HepG2 (cell line): ENCODE results near the gene TOMM40L. TPM values are rescaled to one million over a fixed set of nuclear protein-coding genes. Genes with fewer than 3 reads are reported as not detected.

ENCODE experiments used
- ATAC-seq: fragments of 200-7000 bp; cut with Tn5 transposase; 3 replicates; pipeline ENCODE4 v1.9.1; 2020; ENCODE audit warnings: mild to moderate bottlenecking, moderate library complexity
- BruUV-seq: library from RNA; stranded (reverse); fragments of 400-500 nt; replicated peaks from 2 replicates; lab custom pipeline; 2021; lab: Mats Ljungman, UMichigan
- CTCF ChIA-PET: fragments of 300-600 bp; formaldehyde crosslinking; extraction: SDS; loops from one replicate; lab custom pipeline; 2021; ENCODE audit warnings: low total read pairs, inconsistent platforms, low intra/inter-chr PET ratio; lab: Yijun Ruan, JAX
- POLR2A ChIA-PET: fragments of 350-600 bp; sonication (Branson Sonifier 250); formaldehyde crosslinking; loops from one replicate; lab custom pipeline; 2020; ENCODE audit warnings: antibody characterized with exemption, inconsistent platforms; lab: Yijun Ruan, JAX
- DNase-seq: peaks from one replicate; pipeline ENCODE4 v3.0.0-alpha.2; 2015; ENCODE audit warnings: low spot score
- FAIRE-seq: peaks from 3 replicates; lab custom pipeline; 2011; peaks lifted over from hg19 to GRCh38; lab: Jason Lieb, UNC
- H2AFZ ChIP-seq: one replicate; pipeline ENCODE4 v1.6.1; 2011; ENCODE audit warnings: low read length, inconsistent platforms
- H3K27ac ChIP-seq: fragments of 300-600 bp; 3 replicates; pipeline ENCODE4 v1.8.0; 2011; ENCODE audit warnings: mixed run types, mild to moderate bottlenecking, mixed read lengths, low read length, inconsistent platforms; ENCODE audit not compliant: insufficient read depth; ENCODE audit errors: extremely low read length
- H3K27me3 ChIP-seq, 2 experiments: fragments of 200-600 bp in 1 of 2; 2 replicates in 1 of 2; 3 replicates in 1 of 2; pipeline versions ENCODE4 v1.6.0 to v1.8.0; 2011; ENCODE audit warnings: low read length in 2 of 2, mild to moderate bottlenecking in 2 of 2, moderate library complexity in 2 of 2, inconsistent platforms in 1 of 2; ENCODE audit not compliant: insufficient read depth in 2 of 2, control insufficient read depth in 1 of 2
- H3K36me3 ChIP-seq, 2 experiments: fragments of 200-600 bp in 1 of 2; replicated peaks in 1 of 2; 2 replicates in 1 of 2; 3 replicates in 1 of 2; pipeline versions ENCODE4 v1.5.1 to v1.8.0; 2011; ENCODE audit warnings: low read length in 2 of 2, inconsistent platforms in 1 of 2; ENCODE audit not compliant: insufficient read depth in 2 of 2, control insufficient read depth in 1 of 2
- H3K4me1 ChIP-seq: 2 replicates; pipeline ENCODE4 v1.5.1; 2012; ENCODE audit warnings: low read length, inconsistent platforms; ENCODE audit not compliant: insufficient read depth
- H3K4me2 ChIP-seq: 2 replicates; pipeline ENCODE4 v1.6.0; 2011; ENCODE audit warnings: low read depth, low read length, inconsistent platforms
- H3K4me3 ChIP-seq, 3 experiments: fragments of 200-600 bp in 1 of 3; sonication (generic), shearing (Covaris generic) in 1 of 3; replicated peaks in 1 of 3; 2 replicates each; pipeline ENCODE4 v1.5.1; 2011 to 2016; ENCODE audit warnings: low read length in 3 of 3, inconsistent platforms in 2 of 3, low read depth in 2 of 3, mild to moderate bottlenecking in 2 of 3, control low read depth in 1 of 3, mixed read lengths in 1 of 3; ENCODE audit not compliant: insufficient read depth in 1 of 3
- H3K79me2 ChIP-seq: one replicate; pipeline ENCODE4 v1.6.1; 2011; ENCODE audit warnings: low read length, inconsistent platforms; ENCODE audit not compliant: insufficient read depth
- H3K9ac ChIP-seq: 2 replicates; pipeline ENCODE4 v1.6.0; 2011; ENCODE audit warnings: mild to moderate bottlenecking, low read depth, low read length, inconsistent platforms; ENCODE audit not compliant: insufficient read depth
- H3K9me3 ChIP-seq: 2 replicates; pipeline ENCODE4 v1.5.1; 2012; ENCODE audit warnings: mild to moderate bottlenecking, low read length
- H4K20me1 ChIP-seq: 2 replicates; pipeline ENCODE4 v1.6.0; 2011; ENCODE audit warnings: inconsistent platforms, mild to moderate bottlenecking, low read length, moderate library complexity; ENCODE audit not compliant: insufficient read depth
- AKAP8 ChIP-seq: sonication (generic); formaldehyde crosslinking; IDR thresholded peaks from 2 replicates; pipeline ENCODE4 v1.5.1; 2020; ENCODE audit warnings: mild to moderate bottlenecking, missing genetic modification reagents
- ARNT ChIP-seq: fragments of 450-650 bp; IDR thresholded peaks from 2 replicates; pipeline ENCODE4 v1.6.1; 2017
- CAMTA2 ChIP-seq: sonication (generic); formaldehyde crosslinking; IDR thresholded peaks from 2 replicates; pipeline ENCODE4 v1.4.0; 2020; ENCODE audit warnings: mild to moderate bottlenecking, missing genetic modification reagents, borderline replicate concordance
- GTF2F1 ChIP-seq: fragments of 150-350 bp; IDR thresholded peaks from 2 replicates; pipeline ENCODE4 v1.6.1; 2014; ENCODE audit warnings: low read length
- HOXA3 ChIP-seq: sonication (generic); formaldehyde crosslinking; IDR thresholded peaks from 2 replicates; pipeline ENCODE4 v1.5.0; 2020; ENCODE audit warnings: missing genetic modification reagents
- HOXA5 ChIP-seq: sonication (generic); formaldehyde crosslinking; IDR thresholded peaks from 2 replicates; pipeline ENCODE4 v1.4.0; 2020; ENCODE audit warnings: missing genetic modification reagents
- IKZF1 ChIP-seq: fragments of 450-650 bp; IDR thresholded peaks from 2 replicates; pipeline ENCODE4 v1.7.1; 2016
- ONECUT2 ChIP-seq: sonication (generic); formaldehyde crosslinking; IDR thresholded peaks from 2 replicates; pipeline ENCODE4 v1.4.0; 2020; ENCODE audit warnings: missing genetic modification reagents
- RFXANK ChIP-seq: IDR thresholded peaks from 2 replicates; pipeline ENCODE4 v1.6.1; 2016
- TCF12 ChIP-seq, 2 experiments: fragments of 450-650 bp in 1 of 2; sonication (generic) in 1 of 2; formaldehyde crosslinking in 1 of 2; IDR thresholded peaks; 2 replicates each; pipeline versions ENCODE4 v1.6.1 to v1.8.0; 2017 to 2022; ENCODE audit warnings: antibody characterized with exemption in 1 of 2, mild to moderate bottlenecking in 1 of 2, missing genetic modification reagents in 1 of 2, moderate library complexity in 1 of 2
- TGIF2 ChIP-seq: IDR thresholded peaks from 2 replicates; pipeline ENCODE4 v1.6.1; 2016; ENCODE audit warnings: control low read depth, missing compliant biosample characterization
- XRCC5 ChIP-seq: fragments of 200-400 bp; formaldehyde crosslinking; optimal IDR thresholded peaks from 2 replicates; pipeline ENCODE3; 2017; ENCODE audit warnings: mild to moderate bottlenecking, low read length
- ZBTB33 ChIP-seq: sonication (generic); formaldehyde crosslinking; IDR thresholded peaks from 2 replicates; pipeline ENCODE4 v1.4.0; 2020; ENCODE audit warnings: missing genetic modification reagents
- ZFY ChIP-seq: sonication (generic); formaldehyde crosslinking; IDR thresholded peaks from 2 replicates; pipeline ENCODE4 v1.4.0; 2020; ENCODE audit warnings: missing genetic modification reagents
- ZNF12 ChIP-seq: sonication (generic); formaldehyde crosslinking; IDR thresholded peaks from 2 replicates; pipeline ENCODE4 v1.5.0; 2020; ENCODE audit warnings: missing genetic modification reagents
- ZNF121 ChIP-seq: sonication (generic); formaldehyde crosslinking; IDR thresholded peaks from 2 replicates; pipeline ENCODE4 v1.5.0; 2020; ENCODE audit warnings: mild to moderate bottlenecking, missing genetic modification reagents
- ZNF468 ChIP-seq: sonication (generic); formaldehyde crosslinking; IDR thresholded peaks from 2 replicates; pipeline ENCODE4 v1.8.0; 2022; ENCODE audit warnings: mild to moderate bottlenecking, moderate library complexity, missing genetic modification reagents
- ZNF547 ChIP-seq: sonication (generic); formaldehyde crosslinking; IDR thresholded peaks from 2 replicates; pipeline ENCODE4 v1.5.1; 2020; ENCODE audit warnings: mild to moderate bottlenecking, missing genetic modification reagents
- WGBS: methylation state at CpG from one replicate; pipeline ENCODE4 v1.1.6; 2017; ENCODE audit warnings: low lambda C conversion rate; 5-methylcytosine and 5-hydroxymethylcytosine counted together
- in situ Hi-C: cut with HindIII; loops from 2 replicates; pipeline ENCODE4 v1.10.0; 2017; ENCODE audit warnings: low pct_unique_long_range_greater_than_20kb; ENCODE audit not compliant: extremely low pct_ligation_motif_present
- intact Hi-C: fragments of 100-400 bp; cut with micrococcal nuclease; formaldehyde crosslinking; loops from one replicate; pipeline ENCODE4 v1.10.0; 2022; ENCODE audit not compliant: unreplicated experiment
- polyA plus RNA-seq, 8 experiments: library from polyadenylated mRNA; depleted of rRNA in 3 of 8; stranded (reverse) in 7 of 8; unstranded in 1 of 8; fragments of >200 nt; fragmentation: Illumina TruSeq in 4 of 8; extraction: Trizol in 4 of 8; gene quantifications; 2 replicates each; pipeline versions ENCODE4 v1.2.1 to v1.2.3, GENCODE V29; 2011 to 2016; ENCODE audit warnings: low read depth in 4 of 8, missing spikeins in 1 of 8, mixed read lengths in 1 of 8; ENCODE audit not compliant: insufficient read depth in 1 of 8
- total RNA-seq, 5 experiments: library from RNA; depleted of rRNA; stranded (reverse); fragments of >200 nt; fragmentation: Illumina TruSeq; extraction: Trizol; gene quantifications; 2 replicates each; pipeline ENCODE4 v1.2.3, GENCODE V29; 2016; ENCODE audit warnings: low read depth in 1 of 5
- TF ChIP-seq, protein P1 (sequence below): sonication (generic); formaldehyde crosslinking; IDR thresholded peaks from 2 replicates; pipeline ENCODE4 v1.9.0; 2021; ENCODE audit warnings: missing genetic modification reagents, mild to moderate bottlenecking, borderline replicate concordance
- TF ChIP-seq, protein P2 (sequence below): IDR thresholded peaks from 2 replicates; pipeline ENCODE4 v1.6.1; 2016; ENCODE audit warnings: missing genetic modification reagents, missing compliant biosample characterization

Gene TOMM40L
- total and polyA plus RNA-seq, 2 of the 13 experiments (the other 11 are each of a cell fraction or from before 2014, with no cell fraction given) = 14.1 to 26.2 TPM

DNA sequence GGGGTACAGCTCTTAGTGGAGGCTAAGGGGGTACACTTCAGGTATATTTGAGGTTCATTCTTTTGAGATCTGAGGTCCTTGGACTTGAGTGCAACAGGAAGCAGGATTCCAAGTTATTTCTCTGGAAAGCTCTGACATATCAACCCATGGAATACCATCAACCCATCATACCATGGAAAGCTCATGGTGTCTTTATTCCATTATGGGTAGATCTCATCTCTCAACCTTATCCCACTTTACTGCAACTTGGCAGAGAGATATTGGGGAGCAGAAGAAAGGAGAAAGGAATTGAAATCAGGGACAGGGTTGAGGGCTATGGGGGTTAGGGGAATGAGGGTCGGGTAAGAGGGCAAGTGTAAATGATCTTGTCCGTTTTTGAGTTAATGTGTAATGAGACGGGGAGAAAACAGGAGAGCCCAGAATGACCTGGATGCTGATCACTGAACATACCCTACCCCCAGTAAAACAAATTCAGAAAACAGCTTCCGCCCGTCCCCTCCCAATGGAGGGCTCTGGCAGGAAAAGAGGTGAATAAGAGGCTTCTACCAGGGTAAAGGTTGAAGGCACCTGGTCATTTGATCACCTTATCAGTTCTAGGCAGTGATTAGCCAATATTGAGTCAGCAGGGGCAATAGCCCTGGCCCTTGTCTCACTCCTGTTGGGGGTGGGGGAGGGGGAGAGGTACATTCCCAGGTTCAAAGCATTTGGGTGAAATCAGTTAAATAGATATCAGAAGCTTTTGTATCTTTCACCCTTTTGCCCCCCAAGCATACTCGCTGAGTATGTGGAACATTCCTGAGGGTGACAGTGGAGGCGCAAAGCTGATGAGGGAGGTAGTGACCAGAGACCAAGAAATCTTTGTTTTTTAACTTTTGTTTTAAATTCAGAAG is 1.8 kb upstream of the TOMM40L start:
- no TSS peak for BruUV-seq
- Histone ChIP-seq H3K4me2 (peak overlapping the region; percentile 87), H3K27ac (peak overlapping the region; percentile 99), H3K9me3 (no peaks in the 10 kb centered on the region), H3K4me1 (peaks cover 63% of the 10 kb centered on the region), H2AFZ (no peak overlapping the region), H3K27me3 (no peaks in the 10 kb centered on the region; a peak in 1 of 5 replicates), H3K9ac (peak overlapping the region; percentile 96), H3K36me3 (peaks cover 10 to 28% of the 10 kb centered on the region in 2 experiments), H3K79me2 (peaks cover 32% of the 10 kb centered on the region), H3K4me3 (peak overlapping the region; percentile 79 to 88 (median 82)), H4K20me1 (peaks cover 11% of the 10 kb centered on the region)
- 3% methylated on average over 7 of the region's 7 CpGs for WGBS
- FAIRE-seq = peak; percentile 95
- ChIA-PET POLR2A (interaction anchor here (0.6 to 12.5 kb wide), 21 partner anchors 8 to 216 kb away, joined by 3 to 357 read pairs (median 8); partner anchors contain the start of genes ADAMTS4, B4GALT3, DEDD and FCER1G), CTCF (interaction anchor here (2.0 kb wide), 1 partner anchor 14 kb away, joined by 22 read pairs; no protein-coding TSS in a partner anchor)
- intact Hi-C loops (loop anchor here (2.0 kb wide), 1 partner anchor 21 kb away; the partner anchor contains the start of gene NDUFS2), in situ Hi-C loops (loop anchor here (10.0 kb wide), 1 partner anchor 161 kb away; no protein-coding TSS in a partner anchor)
- DNase-seq = peak; percentile 99
- peak; percentile 71 for ATAC-seq
- TF ChIP-seq ZNF468 (CRISPR knock-in tag) = no peak
- no peak for TF ChIP-seq TCF12 (IDR thresholded peaks at IDR 0.05)
- peak; percentile 93 for TF ChIP-seq TCF12 (CRISPR knock-in tag; IDR thresholded peaks at IDR 0.05)
- TF ChIP-seq IKZF1 = no peak
- no peak for TF ChIP-seq ZNF547 (CRISPR knock-in tag)
- TF ChIP-seq TGIF2 (CRISPR knock-in tag) = peak; percentile 77
- 0 out of 2 replicates have a peak, but pooled peaks have one; percentile 43 for TF ChIP-seq ONECUT2 (CRISPR knock-in tag)
- TF ChIP-seq ZNF12 (CRISPR knock-in tag) = no peak; the same call in 1 of the 2 replicates
- no peak for TF ChIP-seq ARNT
- TF ChIP-seq, protein P1, sequence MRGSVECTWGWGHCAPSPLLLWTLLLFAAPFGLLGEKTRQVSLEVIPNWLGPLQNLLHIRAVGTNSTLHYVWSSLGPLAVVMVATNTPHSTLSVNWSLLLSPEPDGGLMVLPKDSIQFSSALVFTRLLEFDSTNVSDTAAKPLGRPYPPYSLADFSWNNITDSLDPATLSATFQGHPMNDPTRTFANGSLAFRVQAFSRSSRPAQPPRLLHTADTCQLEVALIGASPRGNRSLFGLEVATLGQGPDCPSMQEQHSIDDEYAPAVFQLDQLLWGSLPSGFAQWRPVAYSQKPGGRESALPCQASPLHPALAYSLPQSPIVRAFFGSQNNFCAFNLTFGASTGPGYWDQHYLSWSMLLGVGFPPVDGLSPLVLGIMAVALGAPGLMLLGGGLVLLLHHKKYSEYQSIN (CRISPR knock-in tag) = peak; percentile 12; the same call in 1 of the 2 replicates
- no peak for TF ChIP-seq ZNF121 (CRISPR knock-in tag)
- no peak for TF ChIP-seq GTF2F1
- TF ChIP-seq CAMTA2 = no peak
- TF ChIP-seq HOXA3 (CRISPR knock-in tag) = peak; percentile 75
- TF ChIP-seq, protein P2, sequence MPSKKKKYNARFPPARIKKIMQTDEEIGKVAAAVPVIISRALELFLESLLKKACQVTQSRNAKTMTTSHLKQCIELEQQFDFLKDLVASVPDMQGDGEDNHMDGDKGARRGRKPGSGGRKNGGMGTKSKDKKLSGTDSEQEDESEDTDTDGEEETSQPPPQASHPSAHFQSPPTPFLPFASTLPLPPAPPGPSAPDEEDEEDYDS (CRISPR knock-in tag) = peak; percentile 55
- no peak for TF ChIP-seq AKAP8 (CRISPR knock-in tag)
- TF ChIP-seq XRCC5 = peak; percentile 60
- no peak for TF ChIP-seq ZFY (CRISPR knock-in tag)
- peak; percentile 78 for TF ChIP-seq HOXA5 (CRISPR knock-in tag)
- TF ChIP-seq RFXANK (CRISPR knock-in tag) = 0 out of 2 replicates have a peak, but pooled peaks have one; percentile 4
- no peak for TF ChIP-seq ZBTB33 (CRISPR knock-in tag)
